H1 (cell line): ENCODE results near the gene DDOST. TPM values are rescaled to one million over a fixed set of nuclear protein-coding genes. Genes with fewer than 3 reads are reported as not detected.

ENCODE experiments used
- CTCF ChIA-PET: fragments of 300-600 bp; sonication (Branson Sonifier 250); formaldehyde crosslinking; loops from one replicate; lab custom pipeline; 2021; ENCODE audit not compliant: partially characterized antibody; lab: Charles Lee
- POLR2A ChIA-PET: fragments of 300-600 bp; sonication (Branson Sonifier 250); formaldehyde crosslinking; loops from one replicate; lab custom pipeline; 2021; ENCODE audit warnings: inconsistent platforms; ENCODE audit not compliant: partially characterized antibody; lab: Charles Lee
- DNase-seq, 2 experiments: peaks; one replicate each; pipeline versions ENCODE4 v3.0.0 to v3.0.0-alpha.2; 2010 to 2022; ENCODE audit warnings: low spot score in 2 of 2, low read depth in 1 of 2, mixed read lengths in 1 of 2
- FAIRE-seq: peaks from 2 replicates; lab custom pipeline; 2011; peaks lifted over from hg19 to GRCh38; lab: Jason Lieb, UNC
- H2AFZ ChIP-seq: 2 replicates; pipeline ENCODE4 v1.8.1; 2012; ENCODE audit warnings: low read length, inconsistent platforms
- H2AK5ac ChIP-seq: 2 replicates; pipeline ENCODE4 v1.6.1; 2013; ENCODE audit warnings: low read depth, low read length
- H2BK120ac ChIP-seq: replicated peaks from 2 replicates; pipeline ENCODE3; 2013; ENCODE audit warnings: low read depth, low read length, inconsistent platforms
- H2BK12ac ChIP-seq: 2 replicates; pipeline ENCODE4 v1.6.1; 2013; ENCODE audit warnings: low read depth, low read length
- H2BK15ac ChIP-seq: 2 replicates; pipeline ENCODE4 v1.6.1; 2013; ENCODE audit warnings: low read length
- H2BK20ac ChIP-seq: 2 replicates; pipeline ENCODE4 v1.6.1; 2013; ENCODE audit warnings: low read length
- H2BK5ac ChIP-seq: 2 replicates; pipeline ENCODE4 v1.6.1; 2013; ENCODE audit warnings: low read depth, low read length
- H3K14ac ChIP-seq: 2 replicates; pipeline ENCODE4 v1.6.1; 2013; ENCODE audit warnings: inconsistent platforms; ENCODE audit not compliant: insufficient read length
- H3K18ac ChIP-seq: 2 replicates; pipeline ENCODE4 v1.6.1; 2013; ENCODE audit warnings: low read length; ENCODE audit errors: extremely low read depth
- H3K23ac ChIP-seq: 2 replicates; pipeline ENCODE4 v1.6.1; 2013; ENCODE audit warnings: inconsistent platforms; ENCODE audit not compliant: insufficient read length
- H3K23me2 ChIP-seq: 2 replicates; pipeline ENCODE4 v1.6.1; 2013; ENCODE audit warnings: low read depth, low read length
- H3K27ac ChIP-seq: 2 replicates; pipeline ENCODE4 v1.6.1; 2011; ENCODE audit warnings: low read depth, low read length, inconsistent platforms
- H3K27me3 ChIP-seq, 4 experiments: replicated peaks in 1 of 4; 1 replicate in 1 of 4; 2 replicates in 3 of 4; pipeline versions ENCODE4 v1.6.1 to v1.8.1; 2011 to 2013; ENCODE audit warnings: low read length in 3 of 4, mild to moderate bottlenecking in 3 of 4, inconsistent platforms in 2 of 4, mixed read lengths in 2 of 4, moderate library complexity in 1 of 4; ENCODE audit not compliant: control insufficient read depth in 3 of 4, insufficient read depth in 3 of 4; ENCODE audit errors: extremely low read depth in 1 of 4
- H3K36me3 ChIP-seq, 4 experiments: 2 replicates each; pipeline versions ENCODE4 v1.6.1 to v1.8.1; 2011 to 2013; ENCODE audit warnings: mild to moderate bottlenecking in 4 of 4, low read length in 3 of 4, moderate library complexity in 2 of 4, control low read depth in 1 of 4, inconsistent platforms in 1 of 4; ENCODE audit not compliant: insufficient read depth in 4 of 4, control insufficient read depth in 2 of 4
- H3K4ac ChIP-seq: replicated peaks from 2 replicates; pipeline ENCODE3; 2013; ENCODE audit warnings: low read length, low read depth, mixed read lengths, inconsistent platforms; ENCODE audit not compliant: insufficient read length
- H3K4me1 ChIP-seq, 4 experiments: replicated peaks in 1 of 4; 1 replicate in 1 of 4; 2 replicates in 3 of 4; pipeline versions ENCODE4 v1.6.1 to v1.8.1; 2011 to 2013; ENCODE audit warnings: low read length in 3 of 4, inconsistent platforms in 2 of 4, mixed read lengths in 1 of 4; ENCODE audit not compliant: insufficient read depth in 4 of 4, control insufficient read depth in 3 of 4
- H3K4me2 ChIP-seq, 2 experiments: 2 replicates each; pipeline versions ENCODE4 v1.6.1 to v1.8.1; 2011 to 2013; ENCODE audit warnings: low read depth in 2 of 2, low read length in 2 of 2, control low read depth in 1 of 2, inconsistent platforms in 1 of 2, mild to moderate bottlenecking in 1 of 2; ENCODE audit not compliant: insufficient read depth in 1 of 2
- H3K4me3 ChIP-seq, 4 experiments: fragments of 200-600, 300-600 bp in 1 of 4; sonication (generic), shearing (Covaris generic), sonication (Bioruptor Twin) in 1 of 4; 2 replicates each; pipeline versions ENCODE4 v1.5.1 to v1.8.1; 2011 to 2016; ENCODE audit warnings: low read length in 4 of 4, low read depth in 3 of 4, control low read depth in 2 of 4, inconsistent platforms in 2 of 4, mild to moderate bottlenecking in 2 of 4, mixed read lengths in 1 of 4, moderate library complexity in 1 of 4; ENCODE audit not compliant: insufficient read depth in 2 of 4; ENCODE audit errors: extremely low read depth in 1 of 4
- H3K56ac ChIP-seq: replicated peaks from 2 replicates; pipeline ENCODE3; 2013; ENCODE audit warnings: low read depth, mild to moderate bottlenecking, mixed read lengths, low read length, inconsistent platforms; ENCODE audit not compliant: insufficient read length
- H3K79me1 ChIP-seq: 2 replicates; pipeline ENCODE4 v1.6.1; 2013; ENCODE audit warnings: low read depth, low read length, control low read depth
- H3K79me2 ChIP-seq, 2 experiments: 2 replicates each; pipeline versions ENCODE4 v1.6.1 to v1.8.1; 2012 to 2013; ENCODE audit warnings: low read length in 2 of 2, mild to moderate bottlenecking in 2 of 2, inconsistent platforms in 1 of 2; ENCODE audit not compliant: insufficient read depth in 2 of 2, control insufficient read depth in 1 of 2
- H3K9ac ChIP-seq, 4 experiments: replicated peaks in 1 of 4; 1 replicate in 1 of 4; 2 replicates in 3 of 4; pipeline versions ENCODE4 v1.6.1 to v1.8.1; 2011 to 2013; ENCODE audit warnings: low read depth in 3 of 4, low read length in 3 of 4, control low read depth in 2 of 4, mild to moderate bottlenecking in 2 of 4, moderate library complexity in 2 of 4, inconsistent platforms in 1 of 4; ENCODE audit errors: extremely low read depth in 1 of 4
- H3K9me3 ChIP-seq, 2 experiments: 2 replicates each; pipeline versions ENCODE4 v1.6.1 to v1.8.1; 2012 to 2013; ENCODE audit warnings: mild to moderate bottlenecking in 2 of 2, moderate library complexity in 2 of 2, control low read depth in 1 of 2, inconsistent platforms in 1 of 2, low read depth in 1 of 2, low read length in 1 of 2, mixed read lengths in 1 of 2; ENCODE audit not compliant: insufficient read depth in 2 of 2
- H4K20me1 ChIP-seq, 2 experiments: replicated peaks in 1 of 2; 2 replicates each; pipeline versions ENCODE3 to v1.8.1; 2011 to 2013; ENCODE audit warnings: inconsistent platforms in 2 of 2, low read length in 2 of 2, mild to moderate bottlenecking in 1 of 2; ENCODE audit not compliant: insufficient read depth in 2 of 2, control insufficient read depth in 1 of 2
- H4K5ac ChIP-seq: 2 replicates; pipeline ENCODE4 v1.6.1; 2013; ENCODE audit warnings: low read length, low read depth, mixed read lengths, inconsistent platforms; ENCODE audit not compliant: insufficient read length
- H4K8ac ChIP-seq: 2 replicates; pipeline ENCODE4 v1.8.0; 2013; ENCODE audit warnings: mild to moderate bottlenecking, moderate library complexity, low read length, inconsistent platforms; ENCODE audit not compliant: insufficient read depth; ENCODE audit errors: extremely low read depth
- H4K91ac ChIP-seq: replicated peaks from 2 replicates; pipeline ENCODE3; 2013; ENCODE audit warnings: low read length, mixed read lengths, inconsistent platforms; ENCODE audit not compliant: insufficient read length
- KDM1A ChIP-seq: fragments of 200-600, 300-600 bp; sonication (generic); IDR thresholded peaks from 2 replicates; pipeline ENCODE4 v1.7.1; 2016; ENCODE audit warnings: mild to moderate bottlenecking, low read length, borderline replicate concordance
- SAP30 ChIP-seq: fragments of 300-600 bp; sonication (generic); IDR thresholded peaks from 2 replicates; pipeline ENCODE4 v1.7.1; 2012; ENCODE audit warnings: low read length, moderate library complexity, mild to moderate bottlenecking, inconsistent platforms; ENCODE audit not compliant: insufficient read depth, insufficient replicate concordance
- WGBS, 2 experiments: shearing (Covaris generic) in 1 of 2; methylation state at CpG; one replicate each; pipeline versions ENCODE4 v1.1.6 to v1.1.7; 2013 to 2015; ENCODE audit warnings: low lambda C conversion rate in 2 of 2, mixed read lengths in 2 of 2, inconsistent platforms in 1 of 2, low coverage in 1 of 2, missing lambda C conversion rate in 1 of 2; ENCODE audit not compliant: insufficient replicate concordance in 2 of 2, insufficient coverage in 1 of 2, insufficient read length in 1 of 2; ENCODE audit errors: extremely low coverage in 1 of 2, missing lambda C conversion rate in 1 of 2; 5-methylcytosine and 5-hydroxymethylcytosine counted together
- polyA plus RNA-seq, 7 experiments: library from polyadenylated mRNA; depleted of rRNA in 3 of 7; stranded (reverse) in 5 of 7; unstranded in 2 of 7; fragments of >200 nt in 5 of 7; fragments of 200-250 nt in 2 of 7; gene quantifications; 1 replicate in 5 of 7; 2 replicates in 1 of 7; 4 replicates in 1 of 7; pipeline versions ENCODE4 v1.2.1 to v1.2.3, GENCODE V29; 2011 to 2013; ENCODE audit warnings: missing spikeins in 2 of 7, mixed read lengths in 2 of 7
- total RNA-seq: library from RNA; stranded (reverse); fragmentation: NEBNext Ultra II Directional; extraction: Animal tissue kit (Norgen Biotek cat#: 25700); gene quantifications from 2 replicates; pipeline ENCODE4 v1.2.1, GENCODE V29; 2021

The DDOST gene
- total and polyA plus RNA-seq, 2 of the 8 experiments (the other 6 are each of a cell fraction or from before 2014, with no cell fraction given), result 253 to 336 TPM

- H3K14ac ChIP-seq, result no peak overlapping the region
- WGBS, 2 experiments, result 88% methylated on average over 2 of the region's 2 CpGs; no CpG with 5 or more reads in 1 of the 2 experiments
- no peak overlapping the region for H3K23ac ChIP-seq
- DNase-seq (no peak), FAIRE-seq (no peak)
- H3K4me3 ChIP-seq, result no peak overlapping the region
- H3K4ac ChIP-seq, result no peak overlapping the region
- peaks cover 0 to 6% (median 4%) of the 10 kb centered on the region in 4 experiments; a peak in 3 of 7 replicates for H3K4me1 ChIP-seq
- H3K27ac ChIP-seq, result no peak overlapping the region
- H3K79me2 ChIP-seq, result no peaks in the 10 kb centered on the region
- H2BK120ac ChIP-seq, result no peak overlapping the region
- no peak overlapping the region for H2BK12ac ChIP-seq
- no peak overlapping the region for H3K18ac ChIP-seq
- H4K91ac ChIP-seq, result no peak overlapping the region
- no peak overlapping the region for H4K5ac ChIP-seq
- peaks cover 2% of the 10 kb centered on the region in 2 experiments for H4K20me1 ChIP-seq
- H2BK15ac ChIP-seq, result no peak overlapping the region
- H2AFZ ChIP-seq, result no peak overlapping the region
- H3K9me3 ChIP-seq, result no peaks in the 10 kb centered on the region
- no peak overlapping the region for H3K9ac ChIP-seq
- no peak overlapping the region for H2BK20ac ChIP-seq
- H3K36me3 ChIP-seq, result peaks cover 0 to 3% (median 0%) of the 10 kb centered on the region in 4 experiments; a peak in 1 of 8 replicates
- H4K8ac ChIP-seq, result no peak overlapping the region
- POLR2A ChIA-PET, result interaction anchor here (0.6 kb wide), 2 partner anchors 16 to 258 kb away, joined by 3 to 4 read pairs; no protein-coding TSS in a partner anchor
- H2AK5ac ChIP-seq, result no peak overlapping the region
- CTCF ChIA-PET, result interaction anchor here (1.0 to 2.5 kb wide), 4 partner anchors 19 to 39 kb away, joined by 3 to 8 read pairs (median 4); no protein-coding TSS in a partner anchor
- no peaks in the 10 kb centered on the region for H3K79me1 ChIP-seq
- H3K23me2 ChIP-seq, result peaks cover 5% of the 10 kb centered on the region; the same call in 1 of the 2 replicates
- H3K56ac ChIP-seq, result no peak overlapping the region
- no peaks in the 10 kb centered on the region; a peak in 1 of 7 replicates for H3K27me3 ChIP-seq
- H2BK5ac ChIP-seq, result no peak overlapping the region
- no peak overlapping the region for H3K4me2 ChIP-seq
- TF ChIP-seq KDM1A, result no peak
- TF ChIP-seq SAP30, result no peak
Observed at GRCh38 chr1:20693623-20694022, 32.5 kb upstream of the DDOST start.
